A549 (cell line): ENCODE results near the gene KRTAP9-7. TPM values are rescaled to one million over a fixed set of nuclear protein-coding genes. Genes with fewer than 3 reads are reported as not detected.

ENCODE experiments used
- ATAC-seq, 2 experiments: fragments of 200-7000 bp in 1 of 2; fragments of >200 bp in 1 of 2; cut with Nextera tagmentation in 1 of 2; cut with Tn5 transposase in 1 of 2; 3 replicates each; pipeline versions ENCODE4 v1.8.0 to v1.9.1; 2018 to 2020; ENCODE audit warnings: mild to moderate bottlenecking in 1 of 2, moderate library complexity in 1 of 2
- CTCF ChIA-PET: fragments of 300-600 bp; sonication (Branson Sonifier 250); formaldehyde crosslinking; extraction: SDS; loops from one replicate; lab custom pipeline; 2021; ENCODE audit warnings: antibody characterized with exemption, inconsistent platforms; lab: Yijun Ruan, JAX
- POLR2A ChIA-PET: fragments of 350-600 bp; formaldehyde crosslinking; extraction: SDS; loops from one replicate; lab custom pipeline; 2021; ENCODE audit warnings: antibody characterized with exemption, inconsistent platforms; lab: Yijun Ruan, JAX
- DNase-seq, 2 experiments: peaks; one replicate each; pipeline versions ENCODE4 v3.0.0 to v3.0.0-alpha.2; 2011 to 2016; ENCODE audit warnings: low read depth in 1 of 2, low spot score in 1 of 2
- FAIRE-seq: peaks from 2 replicates; lab custom pipeline; 2011; peaks lifted over from hg19 to GRCh38; lab: Jason Lieb, UNC
- H3K27ac ChIP-seq, 2 experiments: fragments of >200 bp; sonication (Bioruptor Twin); formaldehyde crosslinking; 3 replicates each; pipeline ENCODE4 v1.5.1; 2016 to 2017
- H3K4me1 ChIP-seq: fragments of >200 bp; sonication (Bioruptor Twin); formaldehyde crosslinking; 3 replicates; pipeline ENCODE4 v1.6.1; 2016
- H3K4me2 ChIP-seq: fragments of >200 bp; sonication (Bioruptor Twin); formaldehyde crosslinking; 3 replicates; pipeline ENCODE4 v1.6.1; 2016
- H3K4me3 ChIP-seq: fragments of >200 bp; sonication (Bioruptor Twin); formaldehyde crosslinking; 3 replicates; pipeline ENCODE4 v1.5.1; 2016
- H3K9me3 ChIP-seq: fragments of >200 bp; sonication (Bioruptor Twin); formaldehyde crosslinking; 3 replicates; pipeline ENCODE4 v1.6.1; 2016
- CBX2 ChIP-seq: fragments of 200-600 bp; sonication (generic); IDR thresholded peaks from 2 replicates; pipeline ENCODE4 v1.6.1; 2016; ENCODE audit warnings: low read depth, mild to moderate bottlenecking, borderline replicate concordance
- CHD4 ChIP-seq: fragments of 200-600 bp; sonication (generic); IDR thresholded peaks from 2 replicates; pipeline ENCODE4 v1.6.1; 2016; ENCODE audit warnings: antibody characterized with exemption, mild to moderate bottlenecking, borderline replicate concordance
- EHF ChIP-seq: fragments of 250-450 bp; sonication (Bioruptor Pico); IDR thresholded peaks from 2 replicates; pipeline ENCODE4 v1.5.0; 2020; ENCODE audit warnings: mild to moderate bottlenecking
- ELK1 ChIP-seq: fragments of 150-350 bp; IDR thresholded peaks from 2 replicates; pipeline ENCODE4 v1.6.1; 2014; ENCODE audit warnings: low read depth, mild to moderate bottlenecking, low read length
- FOXS1 ChIP-seq: fragments of 250-450 bp; sonication (Bioruptor Pico); IDR thresholded peaks from 2 replicates; pipeline ENCODE4 v1.5.0; 2020; ENCODE audit warnings: mild to moderate bottlenecking, moderate library complexity
- HMGXB4 ChIP-seq: fragments of 250-450 bp; sonication (Bioruptor Pico); IDR thresholded peaks from 2 replicates; pipeline ENCODE4 v1.5.0; 2021; ENCODE audit warnings: mild to moderate bottlenecking, moderate library complexity, borderline replicate concordance
- HOXB5 ChIP-seq: fragments of 250-450 bp; sonication (Bioruptor Pico); IDR thresholded peaks from 2 replicates; pipeline ENCODE4 v1.5.0; 2020; ENCODE audit warnings: mild to moderate bottlenecking, moderate library complexity
- JUNB ChIP-seq: fragments of >200 bp; sonication (Bioruptor Twin); formaldehyde crosslinking; IDR thresholded peaks from 2 replicates; pipeline ENCODE4 v1.6.1; 2016
- KDM5A ChIP-seq: fragments of 200-600 bp; sonication (generic); IDR thresholded peaks from 2 replicates; pipeline ENCODE4 v1.6.1; 2016; ENCODE audit warnings: antibody characterized with exemption, mild to moderate bottlenecking
- MAFK ChIP-seq: fragments of 450-650 bp; IDR thresholded peaks from 2 replicates; pipeline ENCODE4 v1.6.1; 2014; ENCODE audit not compliant: partially characterized antibody
- MAX ChIP-seq: IDR thresholded peaks from 2 replicates; pipeline ENCODE4 v1.6.1; 2012
- POLR2AphosphoS2 ChIP-seq: conservative IDR thresholded peaks from 2 replicates; pipeline ENCODE4 v1.6.1; 2012; ENCODE audit warnings: low read length, improper control_type of control experiment, inconsistent platforms
- RAD21 ChIP-seq, 2 experiments: fragments of >200 bp in 1 of 2; sonication (Bioruptor Twin) in 1 of 2; formaldehyde crosslinking in 1 of 2; IDR thresholded peaks in 1 of 2; conservative IDR thresholded peaks in 1 of 2; 2 replicates in 1 of 2; 3 replicates in 1 of 2; pipeline ENCODE4 v1.6.1; 2012 to 2018; ENCODE audit warnings: inconsistent platforms in 1 of 2
- RARB ChIP-seq: fragments of 250-450 bp; sonication (Bioruptor Pico); IDR thresholded peaks from 2 replicates; pipeline ENCODE4 v1.8.0; 2021; ENCODE audit warnings: mild to moderate bottlenecking, moderate library complexity
- REST ChIP-seq: fragments of 200-600 bp; sonication (generic); IDR thresholded peaks from 2 replicates; pipeline ENCODE4 v1.6.1; 2016; ENCODE audit warnings: antibody characterized with exemption, mild to moderate bottlenecking, moderate library complexity
- RFX5 ChIP-seq: fragments of 450-650 bp; IDR thresholded peaks from 2 replicates; pipeline ENCODE4 v1.7.1; 2014; ENCODE audit warnings: antibody characterized with exemption, mild to moderate bottlenecking, moderate library complexity
- USF2 ChIP-seq: fragments of 450-650 bp; IDR thresholded peaks from 2 replicates; pipeline ENCODE4 v1.6.1; 2014; ENCODE audit warnings: antibody characterized with exemption
- ZC3H11A ChIP-seq: fragments of 450-650 bp; IDR thresholded peaks from 2 replicates; pipeline ENCODE4 v1.6.1; 2014; ENCODE audit warnings: antibody characterized with exemption, mild to moderate bottlenecking
- ZNF302 ChIP-seq: fragments of 250-450 bp; sonication (Bioruptor Pico); IDR thresholded peaks from 2 replicates; pipeline ENCODE4 v1.9.0; 2021; ENCODE audit warnings: inconsistent platforms, mild to moderate bottlenecking, moderate library complexity
- WGBS: methylation state at CpG from one replicate; pipeline ENCODE4 v1.1.6; 2017; ENCODE audit errors: missing lambda C conversion rate; 5-methylcytosine and 5-hydroxymethylcytosine counted together
- polyA plus RNA-seq, 4 experiments: library from polyadenylated mRNA; depleted of rRNA in 3 of 4; stranded (reverse); fragments of >200 nt; fragmentation: RNase III in 1 of 4; extraction: RNeasy Plus Mini Kit Qiagen cat#74134 plus additional on column Dnase treatment in 1 of 4; gene quantifications; 2 replicates in 3 of 4; 3 replicates in 1 of 4; pipeline ENCODE4 v1.2.3, GENCODE V29; 2011 to 2017
- TF ChIP-seq, protein P1 (sequence below): fragments of >200 bp; sonication (Bioruptor Twin); formaldehyde crosslinking; IDR thresholded peaks from 2 replicates; pipeline ENCODE4 v1.6.1; 2016

The KRTAP9-7 gene
- polyA plus RNA-seq, 2 of the 4 experiments (the other 2 are of a cell fraction), result not detected

DNA sequence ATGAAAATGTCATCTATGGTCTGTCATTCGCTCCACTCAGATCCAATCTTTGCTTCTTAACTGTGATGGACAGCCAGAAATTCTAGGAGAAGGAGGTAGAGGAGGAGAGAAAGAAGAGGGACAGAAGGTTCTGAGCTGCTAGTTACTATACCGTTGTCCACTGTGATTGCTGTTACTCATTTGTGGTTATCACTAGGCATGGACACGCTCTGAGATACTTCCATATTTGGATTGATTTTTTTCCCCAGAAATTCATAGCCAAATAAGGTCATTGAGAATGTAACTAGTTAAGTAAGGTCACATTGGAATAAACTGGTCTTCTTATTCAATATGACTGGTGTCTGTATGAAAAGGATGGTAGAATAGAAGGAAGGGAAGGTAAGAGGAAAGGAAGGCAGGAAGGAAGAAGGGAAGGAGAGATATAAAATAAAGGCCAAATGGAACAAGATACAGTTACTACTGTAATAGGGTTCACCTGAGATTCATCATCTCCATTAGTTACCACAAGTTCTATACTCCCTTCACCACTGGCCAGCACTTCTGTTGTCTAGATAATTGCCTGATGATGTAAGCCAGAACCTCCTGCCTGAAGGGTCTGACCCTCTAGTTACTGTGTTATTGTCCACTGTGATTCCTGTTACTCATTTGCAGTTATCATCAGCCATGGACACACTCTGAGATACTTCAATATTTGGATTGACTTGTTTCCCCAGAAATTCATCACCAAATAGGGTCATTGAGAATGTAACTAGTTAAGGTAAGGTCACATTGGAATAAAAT, 2.9 kb downstream of the KRTAP9-7 start:
- Histone ChIP-seq H3K4me3 (no peak overlapping the region), H3K9me3 (no peaks in the 10 kb centered on the region), H3K27ac (no peak overlapping the region), H3K4me2 (no peak overlapping the region), H3K4me1 (no peaks in the 10 kb centered on the region)
- no peak for TF ChIP-seq KDM5A
- no peak for TF ChIP-seq FOXS1 (CRISPR knock-in tag)
- TF ChIP-seq EHF (CRISPR knock-in tag), result no peak
- DNase-seq (no peak), FAIRE-seq (no peak), ATAC-seq (0 out of 6 replicates have a peak, but pooled peaks of 1 of the 2 experiments have one; percentile 19)
- 63% methylated on average over 3 of the region's 3 CpGs for WGBS
- CTCF ChIA-PET, result interaction anchor here (1.0 kb wide), 2 partner anchors 19 to 217 kb away, joined by 3 read pairs; no protein-coding TSS in a partner anchor
- POLR2A ChIA-PET, result no interaction called here

- no peak for TF ChIP-seq ZNF302 (CRISPR knock-in tag)
- TF ChIP-seq POLR2AphosphoS2, result no peak
- TF ChIP-seq MAFK, result no peak
- TF ChIP-seq REST, result no peak
- TF ChIP-seq CHD4, result no peak
- no peak for TF ChIP-seq MAX
- TF ChIP-seq CBX2, result no peak
- TF ChIP-seq JUNB, result no peak
- TF ChIP-seq RFX5, result no peak
- CTCF ChIA-PET, result interaction anchor here (1.1 kb wide), 1 partner anchor 266 kb away, joined by 3 read pairs; no protein-coding TSS in a partner anchor
- Histone ChIP-seq H3K4me1 (peaks cover 20% of the 10 kb centered on the region), H3K4me2 (peak overlapping the region; percentile 5; the same call in 1 of the 3 replicates), H3K4me3 (no peak overlapping the region), H3K27ac (no peak overlapping the region), H3K9me3 (no peaks in the 10 kb centered on the region)
- no peak for DNase-seq
- no peak for FAIRE-seq
- no peak for ATAC-seq
- POLR2A ChIA-PET, result no interaction called here
- WGBS, result 39% methylated on average over 3 of the region's 3 CpGs
Observed at GRCh38 chr17:41284043-41284442, 8.5 kb downstream of the KRTAP9-7 start.

- ATAC-seq, result no peak
- CTCF ChIA-PET, result no interaction called here
- H3K27ac ChIP-seq, result no peak overlapping the region
- H3K4me1 ChIP-seq, result peaks cover 20% of the 10 kb centered on the region
- TF ChIP-seq ZC3H11A (no peak), USF2 (no peak), ELK1 (no peak), HOXB5 (no peak), RARB (CRISPR knock-in tag) (no peak), FOXS1 (CRISPR knock-in tag) (no peak), JUNB (no peak), HMGXB4 (CRISPR knock-in tag) (no peak), RAD21 (conservative IDR thresholded peaks at IDR 0.05 in 1 of 2, IDR thresholded peaks at IDR 0.05 in 1 of 2) (no peak)
- TF ChIP-seq, protein P1, sequence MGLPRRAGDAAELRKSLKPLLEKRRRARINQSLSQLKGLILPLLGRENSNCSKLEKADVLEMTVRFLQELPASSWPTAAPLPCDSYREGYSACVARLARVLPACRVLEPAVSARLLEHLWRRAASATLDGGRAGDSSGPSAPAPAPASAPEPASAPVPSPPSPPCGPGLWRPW, result no peak
- no peak for DNase-seq
- no peak overlapping the region for H3K4me3 ChIP-seq
- H3K9me3 ChIP-seq, result no peaks in the 10 kb centered on the region
- POLR2A ChIA-PET, result no interaction called here
- peak overlapping the region; percentile 5; the same call in 1 of the 3 replicates for H3K4me2 ChIP-seq
- no peak for FAIRE-seq
- 44% methylated on average over 2 of the region's 2 CpGs for WGBS
Observed at GRCh38 chr17:41284546-41284945, 9.0 kb downstream of the KRTAP9-7 start.
